Measurements from ENCODE around the gene CDH23. TPM values are rescaled to one million over a fixed set of nuclear protein-coding genes. Genes with fewer than 3 reads are reported as not detected.

Gene CDH23
- total and polyA plus RNA-seq, 2 experiments from 2014 or later = 0.30 to 1.5 TPM

GRCh38 chr10:71695502-71696476, 299.1 kb downstream of the CDH23 start:
- no peaks in the 10 kb centered on the region for H3K27me3 ChIP-seq
- no peaks in the 10 kb centered on the region for H3K9me2 ChIP-seq (replicated peaks; ENCODE audit: insufficient read depth)
- no peak overlapping the region for H3K4me2 ChIP-seq
- WGBS (ENCODE audit: low lambda C conversion rate, missing lambda C conversion rate) = 84% methylated on average over 14 of the region's 14 CpGs
- H3K4me1 ChIP-seq (ENCODE audit: insufficient read depth) = no peaks in the 10 kb centered on the region
- H2AFZ ChIP-seq = no peak overlapping the region
- no peak overlapping the region for H3K4me3 ChIP-seq
- DNase-seq (ENCODE audit: low spot score) = no peak
- no peaks in the 10 kb centered on the region for H3K36me3 ChIP-seq (replicated peaks; ENCODE audit: insufficient read depth, low read depth)
- no peaks in the 10 kb centered on the region for H4K20me1 ChIP-seq (ENCODE audit: insufficient read depth, poor library complexity, severe bottlenecking)
- no peak overlapping the region for H3K27ac ChIP-seq
- TF ChIP-seq CTCF (IDR thresholded peaks at IDR 0.05; ENCODE audit: poor library complexity) (no peak), EZH2 (IDR thresholded peaks at IDR 0.05; ENCODE audit: borderline replicate concordance) (no peak), EZH2phosphoT487 (IDR thresholded peaks at IDR 0.05; ENCODE audit: low read depth, severe bottlenecking, unreplicated experiment) (no peak)
- H3K79me2 ChIP-seq = no peaks in the 10 kb centered on the region
- H3K9me3 ChIP-seq (ENCODE audit: low read depth) = no peaks in the 10 kb centered on the region

GRCh38 chr10:71696628-71697326, 300.1 kb downstream of the CDH23 start:
- Histone ChIP-seq H3K9me2 (replicated peaks; ENCODE audit: insufficient read depth) (no peaks in the 10 kb centered on the region), H3K27me3 (no peaks in the 10 kb centered on the region), H3K27ac (no peak overlapping the region), H3K4me1 (ENCODE audit: insufficient read depth) (no peaks in the 10 kb centered on the region), H3K36me3 (replicated peaks; ENCODE audit: insufficient read depth, low read depth) (no peaks in the 10 kb centered on the region), H3K4me2 (no peak overlapping the region), H3K9me3 (ENCODE audit: low read depth) (no peaks in the 10 kb centered on the region), H3K79me2 (no peaks in the 10 kb centered on the region), H4K20me1 (ENCODE audit: insufficient read depth, poor library complexity, severe bottlenecking) (no peaks in the 10 kb centered on the region), H3K4me3 (no peak overlapping the region), H2AFZ (no peak overlapping the region)
- peak; percentile 73 for DNase-seq (ENCODE audit: low spot score)
- TF ChIP-seq CTCF (IDR thresholded peaks at IDR 0.05; ENCODE audit: poor library complexity) (peak; percentile 74), EZH2phosphoT487 (IDR thresholded peaks at IDR 0.05; ENCODE audit: low read depth, severe bottlenecking, unreplicated experiment) (no peak)
- WGBS (ENCODE audit: low lambda C conversion rate, missing lambda C conversion rate) = 56% methylated on average over 10 of the region's 10 CpGs

- Histone ChIP-seq H4K20me1 (ENCODE audit: insufficient read depth, poor library complexity, severe bottlenecking) (no peaks in the 10 kb centered on the region), H2AFZ (no peak overlapping the region), H3K79me2 (no peaks in the 10 kb centered on the region), H3K36me3 (replicated peaks; ENCODE audit: insufficient read depth, low read depth) (no peaks in the 10 kb centered on the region), H3K27me3 (no peaks in the 10 kb centered on the region), H3K4me2 (no peak overlapping the region), H3K4me3 (no peak overlapping the region), H3K9me3 (ENCODE audit: low read depth) (no peaks in the 10 kb centered on the region), H3K27ac (no peak overlapping the region), H3K4me1 (ENCODE audit: insufficient read depth) (no peaks in the 10 kb centered on the region), H3K9me2 (replicated peaks; ENCODE audit: insufficient read depth) (no peaks in the 10 kb centered on the region)
- 72% methylated on average over 7 of the region's 7 CpGs for WGBS (ENCODE audit: low lambda C conversion rate, missing lambda C conversion rate)
- no peak for TF ChIP-seq EZH2 (IDR thresholded peaks at IDR 0.05; ENCODE audit: borderline replicate concordance)
- TF ChIP-seq CTCF (IDR thresholded peaks at IDR 0.05; ENCODE audit: poor library complexity) = no peak
- no peak for TF ChIP-seq EZH2phosphoT487 (IDR thresholded peaks at IDR 0.05; ENCODE audit: low read depth, severe bottlenecking, unreplicated experiment)
- no peak for DNase-seq (ENCODE audit: low spot score)
These were observed 301.4 kb downstream of the CDH23 start for GRCh38 chr10:71697938-71698709.
